H1 (cell line): ENCODE results near the gene SCN8A. TPM values are rescaled to one million over a fixed set of nuclear protein-coding genes. Genes with fewer than 3 reads are reported as not detected.

Experiments
- CTCF ChIA-PET: fragments of 300-600 bp; sonication (Branson Sonifier 250); formaldehyde crosslinking; loops from one replicate; lab custom pipeline; 2021; ENCODE audit not compliant: partially characterized antibody; lab: Charles Lee
- POLR2A ChIA-PET: fragments of 300-600 bp; sonication (Branson Sonifier 250); formaldehyde crosslinking; loops from one replicate; lab custom pipeline; 2021; ENCODE audit warnings: inconsistent platforms; ENCODE audit not compliant: partially characterized antibody; lab: Charles Lee
- DNase-seq, 2 experiments: peaks; one replicate each; pipeline versions ENCODE4 v3.0.0 to v3.0.0-alpha.2; 2010 to 2022; ENCODE audit warnings: low spot score in 2 of 2, low read depth in 1 of 2, mixed read lengths in 1 of 2
- FAIRE-seq: peaks from 2 replicates; lab custom pipeline; 2011; peaks lifted over from hg19 to GRCh38; lab: Jason Lieb, UNC
- H2AFZ ChIP-seq: 2 replicates; pipeline ENCODE4 v1.8.1; 2012; ENCODE audit warnings: low read length, inconsistent platforms
- H2AK5ac ChIP-seq: 2 replicates; pipeline ENCODE4 v1.6.1; 2013; ENCODE audit warnings: low read depth, low read length
- H2BK120ac ChIP-seq: replicated peaks from 2 replicates; pipeline ENCODE3; 2013; ENCODE audit warnings: low read depth, low read length, inconsistent platforms
- H2BK12ac ChIP-seq: 2 replicates; pipeline ENCODE4 v1.6.1; 2013; ENCODE audit warnings: low read depth, low read length
- H2BK15ac ChIP-seq: 2 replicates; pipeline ENCODE4 v1.6.1; 2013; ENCODE audit warnings: low read length
- H2BK20ac ChIP-seq: 2 replicates; pipeline ENCODE4 v1.6.1; 2013; ENCODE audit warnings: low read length
- H2BK5ac ChIP-seq: 2 replicates; pipeline ENCODE4 v1.6.1; 2013; ENCODE audit warnings: low read depth, low read length
- H3K14ac ChIP-seq: 2 replicates; pipeline ENCODE4 v1.6.1; 2013; ENCODE audit warnings: inconsistent platforms; ENCODE audit not compliant: insufficient read length
- H3K18ac ChIP-seq: 2 replicates; pipeline ENCODE4 v1.6.1; 2013; ENCODE audit warnings: low read length; ENCODE audit errors: extremely low read depth
- H3K23ac ChIP-seq: 2 replicates; pipeline ENCODE4 v1.6.1; 2013; ENCODE audit warnings: inconsistent platforms; ENCODE audit not compliant: insufficient read length
- H3K23me2 ChIP-seq: 2 replicates; pipeline ENCODE4 v1.6.1; 2013; ENCODE audit warnings: low read depth, low read length
- H3K27ac ChIP-seq: 2 replicates; pipeline ENCODE4 v1.6.1; 2011; ENCODE audit warnings: low read depth, low read length, inconsistent platforms
- H3K27me3 ChIP-seq, 4 experiments: replicated peaks in 1 of 4; 1 replicate in 1 of 4; 2 replicates in 3 of 4; pipeline versions ENCODE4 v1.6.1 to v1.8.1; 2011 to 2013; ENCODE audit warnings: low read length in 3 of 4, mild to moderate bottlenecking in 3 of 4, inconsistent platforms in 2 of 4, mixed read lengths in 2 of 4, moderate library complexity in 1 of 4; ENCODE audit not compliant: control insufficient read depth in 3 of 4, insufficient read depth in 3 of 4; ENCODE audit errors: extremely low read depth in 1 of 4
- H3K36me3 ChIP-seq, 4 experiments: 2 replicates each; pipeline versions ENCODE4 v1.6.1 to v1.8.1; 2011 to 2013; ENCODE audit warnings: mild to moderate bottlenecking in 4 of 4, low read length in 3 of 4, moderate library complexity in 2 of 4, control low read depth in 1 of 4, inconsistent platforms in 1 of 4; ENCODE audit not compliant: insufficient read depth in 4 of 4, control insufficient read depth in 2 of 4
- H3K4ac ChIP-seq: replicated peaks from 2 replicates; pipeline ENCODE3; 2013; ENCODE audit warnings: low read length, low read depth, mixed read lengths, inconsistent platforms; ENCODE audit not compliant: insufficient read length
- H3K4me1 ChIP-seq, 4 experiments: replicated peaks in 1 of 4; 1 replicate in 1 of 4; 2 replicates in 3 of 4; pipeline versions ENCODE4 v1.6.1 to v1.8.1; 2011 to 2013; ENCODE audit warnings: low read length in 3 of 4, inconsistent platforms in 2 of 4, mixed read lengths in 1 of 4; ENCODE audit not compliant: insufficient read depth in 4 of 4, control insufficient read depth in 3 of 4
- H3K4me2 ChIP-seq, 2 experiments: 2 replicates each; pipeline versions ENCODE4 v1.6.1 to v1.8.1; 2011 to 2013; ENCODE audit warnings: low read depth in 2 of 2, low read length in 2 of 2, control low read depth in 1 of 2, inconsistent platforms in 1 of 2, mild to moderate bottlenecking in 1 of 2; ENCODE audit not compliant: insufficient read depth in 1 of 2
- H3K4me3 ChIP-seq, 4 experiments: fragments of 200-600, 300-600 bp in 1 of 4; sonication (generic), shearing (Covaris generic), sonication (Bioruptor Twin) in 1 of 4; 2 replicates each; pipeline versions ENCODE4 v1.5.1 to v1.8.1; 2011 to 2016; ENCODE audit warnings: low read length in 4 of 4, low read depth in 3 of 4, control low read depth in 2 of 4, inconsistent platforms in 2 of 4, mild to moderate bottlenecking in 2 of 4, mixed read lengths in 1 of 4, moderate library complexity in 1 of 4; ENCODE audit not compliant: insufficient read depth in 2 of 4; ENCODE audit errors: extremely low read depth in 1 of 4
- H3K56ac ChIP-seq: replicated peaks from 2 replicates; pipeline ENCODE3; 2013; ENCODE audit warnings: low read depth, mild to moderate bottlenecking, mixed read lengths, low read length, inconsistent platforms; ENCODE audit not compliant: insufficient read length
- H3K79me1 ChIP-seq: 2 replicates; pipeline ENCODE4 v1.6.1; 2013; ENCODE audit warnings: low read depth, low read length, control low read depth
- H3K79me2 ChIP-seq, 2 experiments: 2 replicates each; pipeline versions ENCODE4 v1.6.1 to v1.8.1; 2012 to 2013; ENCODE audit warnings: low read length in 2 of 2, mild to moderate bottlenecking in 2 of 2, inconsistent platforms in 1 of 2; ENCODE audit not compliant: insufficient read depth in 2 of 2, control insufficient read depth in 1 of 2
- H3K9ac ChIP-seq, 4 experiments: replicated peaks in 1 of 4; 1 replicate in 1 of 4; 2 replicates in 3 of 4; pipeline versions ENCODE4 v1.6.1 to v1.8.1; 2011 to 2013; ENCODE audit warnings: low read depth in 3 of 4, low read length in 3 of 4, control low read depth in 2 of 4, mild to moderate bottlenecking in 2 of 4, moderate library complexity in 2 of 4, inconsistent platforms in 1 of 4; ENCODE audit errors: extremely low read depth in 1 of 4
- H3K9me3 ChIP-seq, 2 experiments: 2 replicates each; pipeline versions ENCODE4 v1.6.1 to v1.8.1; 2012 to 2013; ENCODE audit warnings: mild to moderate bottlenecking in 2 of 2, moderate library complexity in 2 of 2, control low read depth in 1 of 2, inconsistent platforms in 1 of 2, low read depth in 1 of 2, low read length in 1 of 2, mixed read lengths in 1 of 2; ENCODE audit not compliant: insufficient read depth in 2 of 2
- H4K20me1 ChIP-seq, 2 experiments: replicated peaks in 1 of 2; 2 replicates each; pipeline versions ENCODE3 to v1.8.1; 2011 to 2013; ENCODE audit warnings: inconsistent platforms in 2 of 2, low read length in 2 of 2, mild to moderate bottlenecking in 1 of 2; ENCODE audit not compliant: insufficient read depth in 2 of 2, control insufficient read depth in 1 of 2
- H4K5ac ChIP-seq: 2 replicates; pipeline ENCODE4 v1.6.1; 2013; ENCODE audit warnings: low read length, low read depth, mixed read lengths, inconsistent platforms; ENCODE audit not compliant: insufficient read length
- H4K8ac ChIP-seq: 2 replicates; pipeline ENCODE4 v1.8.0; 2013; ENCODE audit warnings: mild to moderate bottlenecking, moderate library complexity, low read length, inconsistent platforms; ENCODE audit not compliant: insufficient read depth; ENCODE audit errors: extremely low read depth
- H4K91ac ChIP-seq: replicated peaks from 2 replicates; pipeline ENCODE3; 2013; ENCODE audit warnings: low read length, mixed read lengths, inconsistent platforms; ENCODE audit not compliant: insufficient read length
- EP300 ChIP-seq, 2 experiments: IDR thresholded peaks; 1 replicate in 1 of 2; 2 replicates in 1 of 2; pipeline ENCODE4 v1.6.1; 2011 to 2012; ENCODE audit warnings: low read depth in 2 of 2, low read length in 2 of 2, mild to moderate bottlenecking in 2 of 2, borderline replicate concordance in 1 of 2, inconsistent platforms in 1 of 2, moderate library complexity in 1 of 2
- GTF2F1 ChIP-seq: IDR thresholded peaks from 2 replicates; pipeline ENCODE4 v1.6.1; 2012; ENCODE audit warnings: low read depth, low read length, improper control_type of control experiment, borderline replicate concordance
- JUND ChIP-seq: IDR thresholded peaks from 2 replicates; pipeline ENCODE4 v1.6.1; 2011; ENCODE audit warnings: mild to moderate bottlenecking, improper control_type of control experiment, low read length
- KDM5A ChIP-seq: fragments of 200-600 bp; IDR thresholded peaks from 2 replicates; pipeline ENCODE4 v1.7.1; 2012; ENCODE audit warnings: mild to moderate bottlenecking, low read length, inconsistent platforms, mixed read lengths
- NRF1 ChIP-seq: IDR thresholded peaks from 2 replicates; pipeline ENCODE4 v1.6.1; 2011; ENCODE audit warnings: mild to moderate bottlenecking, low read depth, low read length, improper control_type of control experiment
- POLR2A ChIP-seq, 2 experiments: IDR thresholded peaks; 1 replicate in 1 of 2; 2 replicates in 1 of 2; pipeline ENCODE4 v1.6.1; 2011; ENCODE audit warnings: low read depth in 2 of 2, low read length in 2 of 2, mild to moderate bottlenecking in 2 of 2; ENCODE audit errors: control extremely low read depth in 1 of 2
- POU5F1 ChIP-seq: IDR thresholded peaks from 2 replicates; pipeline ENCODE4 v1.6.1; 2011; ENCODE audit warnings: low read depth, mild to moderate bottlenecking, low read length, moderate library complexity
- RAD21 ChIP-seq, 2 experiments: IDR thresholded peaks in 1 of 2; conservative IDR thresholded peaks in 1 of 2; 2 replicates each; pipeline ENCODE4 v1.6.1; 2011; ENCODE audit warnings: low read depth in 2 of 2, low read length in 2 of 2, improper control_type of control experiment in 1 of 2, inconsistent platforms in 1 of 2, mild to moderate bottlenecking in 1 of 2, moderate library complexity in 1 of 2
- RFX5 ChIP-seq: IDR thresholded peaks from 2 replicates; pipeline ENCODE4 v1.6.1; 2011; ENCODE audit warnings: low read depth, low read length, improper control_type of control experiment, borderline replicate concordance
- SAP30 ChIP-seq: fragments of 300-600 bp; sonication (generic); IDR thresholded peaks from 2 replicates; pipeline ENCODE4 v1.7.1; 2012; ENCODE audit warnings: low read length, moderate library complexity, mild to moderate bottlenecking, inconsistent platforms; ENCODE audit not compliant: insufficient read depth, insufficient replicate concordance
- SP1 ChIP-seq: IDR thresholded peaks from 2 replicates; pipeline ENCODE4 v1.6.1; 2011; ENCODE audit warnings: low read depth, low read length
- WGBS, 2 experiments: shearing (Covaris generic) in 1 of 2; methylation state at CpG; one replicate each; pipeline versions ENCODE4 v1.1.6 to v1.1.7; 2013 to 2015; ENCODE audit warnings: low lambda C conversion rate in 2 of 2, mixed read lengths in 2 of 2, inconsistent platforms in 1 of 2, low coverage in 1 of 2, missing lambda C conversion rate in 1 of 2; ENCODE audit not compliant: insufficient replicate concordance in 2 of 2, insufficient coverage in 1 of 2, insufficient read length in 1 of 2; ENCODE audit errors: extremely low coverage in 1 of 2, missing lambda C conversion rate in 1 of 2; 5-methylcytosine and 5-hydroxymethylcytosine counted together
- polyA plus RNA-seq, 7 experiments: library from polyadenylated mRNA; depleted of rRNA in 3 of 7; stranded (reverse) in 5 of 7; unstranded in 2 of 7; fragments of >200 nt in 5 of 7; fragments of 200-250 nt in 2 of 7; gene quantifications; 1 replicate in 5 of 7; 2 replicates in 1 of 7; 4 replicates in 1 of 7; pipeline versions ENCODE4 v1.2.1 to v1.2.3, GENCODE V29; 2011 to 2013; ENCODE audit warnings: missing spikeins in 2 of 7, mixed read lengths in 2 of 7
- total RNA-seq: library from RNA; stranded (reverse); fragmentation: NEBNext Ultra II Directional; extraction: Animal tissue kit (Norgen Biotek cat#: 25700); gene quantifications from 2 replicates; pipeline ENCODE4 v1.2.1, GENCODE V29; 2021
- TF ChIP-seq, protein P1 (sequence below): IDR thresholded peaks from 2 replicates; pipeline ENCODE4 v1.6.1; 2012; ENCODE audit warnings: inconsistent platforms
- TF ChIP-seq, protein P2 (sequence below): IDR thresholded peaks from 2 replicates; pipeline ENCODE4 v1.6.1; 2012; ENCODE audit warnings: low read length, inconsistent platforms

The SCN8A gene
- total and polyA plus RNA-seq, 2 of the 8 experiments (the other 6 are each of a cell fraction or from before 2014, with no cell fraction given) = 6.3 to 10.7 TPM

DNA sequence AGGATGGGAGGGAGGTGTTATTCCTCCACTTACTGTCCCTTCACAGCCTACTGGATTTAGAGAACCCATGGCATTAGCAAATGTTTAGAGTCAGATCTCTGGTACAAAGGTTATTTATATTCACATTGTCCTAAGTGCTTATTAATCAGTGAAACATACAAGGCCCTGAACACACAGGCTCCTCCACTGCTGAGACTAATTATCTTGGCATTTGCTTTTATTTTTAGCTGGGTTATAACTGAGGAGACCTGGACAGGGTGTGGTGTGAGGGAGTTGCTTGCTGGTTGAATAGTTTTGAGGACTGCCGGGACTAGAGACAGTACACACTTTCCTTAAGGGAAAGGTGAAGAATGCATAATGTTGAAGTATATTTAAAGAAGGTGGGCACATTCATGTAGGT lies 180.0 kb downstream of the SCN8A start:
- ChIA-PET POLR2A (no interaction called here), CTCF (no interaction called here)
- Histone ChIP-seq H2BK120ac (no peak overlapping the region), H4K8ac (no peak overlapping the region), H2BK5ac (no peak overlapping the region), H2AK5ac (no peak overlapping the region), H3K4me3 (no peak overlapping the region), H3K4ac (no peak overlapping the region), H3K79me1 (no peaks in the 10 kb centered on the region), H3K9me3 (no peaks in the 10 kb centered on the region), H4K91ac (no peak overlapping the region), H4K20me1 (peaks cover 2 to 4% of the 10 kb centered on the region in 2 experiments), H3K27ac (no peak overlapping the region), H3K4me2 (no peak overlapping the region), H3K18ac (no peak overlapping the region), H2BK12ac (no peak overlapping the region), H3K14ac (no peak overlapping the region), H3K36me3 (peaks cover 5 to 31% (median 14%) of the 10 kb centered on the region in 4 experiments; a peak in 5 of 8 replicates), H2BK20ac (no peak overlapping the region), H3K23me2 (no peaks in the 10 kb centered on the region), H3K27me3 (no peaks in the 10 kb centered on the region), H2AFZ (no peak overlapping the region), H3K23ac (no peak overlapping the region), H3K4me1 (no peaks in the 10 kb centered on the region), H4K5ac (no peak overlapping the region), H2BK15ac (no peak overlapping the region), H3K9ac (no peak overlapping the region), H3K79me2 (no peaks in the 10 kb centered on the region), H3K56ac (no peak overlapping the region)
- TF ChIP-seq JUND = no peak
- no peak for TF ChIP-seq KDM5A
- no peak for TF ChIP-seq SAP30
- no peak for TF ChIP-seq EP300 (IDR thresholded peaks at IDR 0.05; ENCODE audit: borderline replicate concordance in 1 of 2, low read depth in 2 of 2, low read length in 2 of 2)
- no peak for TF ChIP-seq POLR2A (IDR thresholded peaks at IDR 0.05; ENCODE audit: control extremely low read depth in 1 of 2, low read depth in 2 of 2, low read length in 2 of 2)
- TF ChIP-seq GTF2F1 = no peak
- no peak for TF ChIP-seq NRF1
- TF ChIP-seq RAD21 (IDR thresholded peaks at IDR 0.05 in 1 of 2, conservative IDR thresholded peaks at IDR 0.05 in 1 of 2; ENCODE audit: low read depth in 2 of 2, low read length in 2 of 2) = no peak
- no peak for TF ChIP-seq SP1
- TF ChIP-seq, protein P1, sequence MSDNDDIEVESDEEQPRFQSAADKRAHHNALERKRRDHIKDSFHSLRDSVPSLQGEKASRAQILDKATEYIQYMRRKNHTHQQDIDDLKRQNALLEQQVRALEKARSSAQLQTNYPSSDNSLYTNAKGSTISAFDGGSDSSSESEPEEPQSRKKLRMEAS = no peak
- TF ChIP-seq RFX5 = no peak
- TF ChIP-seq, protein P2, sequence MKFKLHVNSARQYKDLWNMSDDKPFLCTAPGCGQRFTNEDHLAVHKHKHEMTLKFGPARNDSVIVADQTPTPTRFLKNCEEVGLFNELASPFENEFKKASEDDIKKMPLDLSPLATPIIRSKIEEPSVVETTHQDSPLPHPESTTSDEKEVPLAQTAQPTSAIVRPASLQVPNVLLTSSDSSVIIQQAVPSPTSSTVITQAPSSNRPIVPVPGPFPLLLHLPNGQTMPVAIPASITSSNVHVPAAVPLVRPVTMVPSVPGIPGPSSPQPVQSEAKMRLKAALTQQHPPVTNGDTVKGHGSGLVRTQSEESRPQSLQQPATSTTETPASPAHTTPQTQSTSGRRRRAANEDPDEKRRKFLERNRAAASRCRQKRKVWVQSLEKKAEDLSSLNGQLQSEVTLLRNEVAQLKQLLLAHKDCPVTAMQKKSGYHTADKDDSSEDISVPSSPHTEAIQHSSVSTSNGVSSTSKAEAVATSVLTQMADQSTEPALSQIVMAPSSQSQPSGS = no peak
- no peak for TF ChIP-seq POU5F1
- WGBS, 2 experiments = 100% methylated on average over 1 of the region's 1 CpG; no CpG with 5 or more reads in 1 of the 2 experiments
- FAIRE-seq (no peak), DNase-seq (no peak)
